ENCODE data around the gene ATP2B2.

ATP2B2 gene

GRCh38 chr3:10447110-10447509 is 58.3 kb downstream of the ATP2B2 start:
- DNase-seq, result no peak

GRCh38 chr3:10445561-10446175 is 59.7 kb downstream of the ATP2B2 start:
- no peak for DNase-seq

- no peak for DNase-seq
These were observed 60.9 kb downstream of the ATP2B2 start for GRCh38 chr3:10444511-10444910.

- DNase-seq, result no peak
These were observed 61.3 kb downstream of the ATP2B2 start for GRCh38 chr3:10444110-10444429.

GRCh38 chr3:10443272-10444109 is 61.9 kb downstream of the ATP2B2 start:
- DNase-seq, result no peak

GRCh38 chr3:10442151-10442795 is 63.1 kb downstream of the ATP2B2 start:
- DNase-seq, result no peak

- DNase-seq, result no peak
These were observed 64.7 kb downstream of the ATP2B2 start for GRCh38 chr3:10440684-10441083.

GRCh38 chr3:10438902-10439610 is 66.3 kb downstream of the ATP2B2 start:
- DNase-seq, result no peak

- peak; percentile 30 for DNase-seq
These were observed 67.1 kb downstream of the ATP2B2 start for GRCh38 chr3:10437995-10438901.

GRCh38 chr3:10437272-10437994 is 68.0 kb downstream of the ATP2B2 start:
- no peak for DNase-seq

- DNase-seq, result no peak
These were observed 69.5 kb downstream of the ATP2B2 start for GRCh38 chr3:10435850-10436249.

GRCh38 chr3:10434938-10435336 is 70.4 kb downstream of the ATP2B2 start:
- no peak for DNase-seq

- no peak for DNase-seq
These were observed 71.0 kb downstream of the ATP2B2 start for GRCh38 chr3:10434144-10434937.

- no peak for DNase-seq
These were observed 72.5 kb downstream of the ATP2B2 start for GRCh38 chr3:10432931-10433330.

GRCh38 chr3:10432156-10432845 is 73.1 kb downstream of the ATP2B2 start:
- no peak for DNase-seq

GRCh38 chr3:10430805-10431204 is 74.6 kb downstream of the ATP2B2 start:
- DNase-seq, result no peak

GRCh38 chr3:10428406-10429091 is 76.8 kb downstream of the ATP2B2 start:
- no peak for DNase-seq

GRCh38 chr3:10426346-10427220 is 78.8 kb downstream of the ATP2B2 start:
- no peak for DNase-seq

Measured in right hindlimb (tissue), 1 donor.